Pancreas (tissue), 10 donors: ENCODE data around the gene PHF2. TPM values are rescaled to one million over a fixed set of nuclear protein-coding genes. Genes with fewer than 3 reads are reported as not detected.

Source experiments
- ATAC-seq, 4 donors: fragments of 200-7000 bp; cut with Tn5 transposase; one replicate each; pipeline versions ENCODE4 v1.8.0 to v1.9.1; 2020; ENCODE audit warnings: mild to moderate bottlenecking in 4 of 4, moderate library complexity in 4 of 4
- DNase-seq, 6 donors: peaks; one replicate each; pipeline ENCODE4 v3.0.0-alpha.2; 2020
- FAIRE-seq: peaks from 2 replicates; lab custom pipeline; 2012; peaks lifted over from hg19 to GRCh38; lab: Jason Lieb, UNC
- H3K27ac ChIP-seq, 4 donors: fragments of 200-600 bp; sonication (generic); 1 replicate in 3 of 4; 2 replicates in 1 of 4; pipeline versions ENCODE4 v1.5.0 to v1.8.0; 2020
- H3K27me3 ChIP-seq, 4 donors: fragments of 200-600 bp; one replicate each; pipeline ENCODE4 v1.8.0; 2021
- H3K36me3 ChIP-seq, 3 donors: fragments of 200-600 bp; sonication (generic) in 1 of 3; one replicate each; pipeline versions ENCODE4 v1.5.0 to v1.8.0; 2020 to 2021
- H3K4me1 ChIP-seq, 3 donors: fragments of 200-600 bp; one replicate each; pipeline ENCODE4 v1.8.0; 2021
- H3K4me3 ChIP-seq, 4 donors: fragments of 200-600 bp; sonication (generic) in 2 of 4; one replicate each; pipeline versions ENCODE4 v1.5.0 to v1.8.0; 2020 to 2021
- H3K9me3 ChIP-seq, 4 donors: fragments of 200-600 bp; one replicate each; pipeline ENCODE4 v1.8.0; 2021
- WGBS, 2 donors: extraction: QIAGEN DNeasy Blood & Tissue Kit; methylation state at CpG; one replicate each; pipeline ENCODE4 v1.1.7; 2013; 5-methylcytosine and 5-hydroxymethylcytosine counted together
- intact Hi-C, 3 donors: fragments of 100-400 bp; cut with DNase I; formaldehyde crosslinking; loops; one replicate each; pipeline versions ENCODE4 v1.11.1 to v1.14.2; 2022
- polyA plus RNA-seq, 2 donors: library from polyadenylated mRNA; stranded (reverse); fragments of 200-250 nt; gene quantifications; one replicate each; pipeline ENCODE4 v1.2.3, GENCODE V29; 2013
- total RNA-seq, 6 donors: library from RNA; stranded (reverse); fragmentation: NEBNext Ultra II Directional in 4 of 6; extraction: Animal tissue kit (Norgen Biotek cat#: 25700) in 4 of 6; gene quantifications; one replicate each; pipeline versions ENCODE4 v1.2.1 to v1.2.4, GENCODE V29; 2021 to 2023
- TF ChIP-seq, protein P1 (sequence below), 4 donors: fragments of 200-600 bp; sonication (generic) in 3 of 4; IDR thresholded peaks; one replicate each; pipeline versions ENCODE4 v1.5.0 to v1.8.0; 2021; ENCODE audit warnings: antibody characterized with exemption in 4 of 4
- donor health status: healthy with polysubstance abuse.
- donor health status: DM: no; HTN: no; CAD: no; lungs with moderate emphysema.
- donor health status: DM: no; HTN: no; CAD: no.
- donor health status: control.
- donor health status: control.
- donor health status: Bipolar disorder and iron deficiency.
- donor health status: DM: yes; HTN: yes; CAD: no.
- donor health status: DM: no; HTN: no; CAD: no.
- donor health status: DM: no; HTN: no; CAD: no.
- donor health status: DM: yes; HTN: yes; CAD: no.

The PHF2 gene
- total and polyA plus RNA-seq, 8 donors = 10.8 to 24.8 (median 12.7) TPM

DNA sequence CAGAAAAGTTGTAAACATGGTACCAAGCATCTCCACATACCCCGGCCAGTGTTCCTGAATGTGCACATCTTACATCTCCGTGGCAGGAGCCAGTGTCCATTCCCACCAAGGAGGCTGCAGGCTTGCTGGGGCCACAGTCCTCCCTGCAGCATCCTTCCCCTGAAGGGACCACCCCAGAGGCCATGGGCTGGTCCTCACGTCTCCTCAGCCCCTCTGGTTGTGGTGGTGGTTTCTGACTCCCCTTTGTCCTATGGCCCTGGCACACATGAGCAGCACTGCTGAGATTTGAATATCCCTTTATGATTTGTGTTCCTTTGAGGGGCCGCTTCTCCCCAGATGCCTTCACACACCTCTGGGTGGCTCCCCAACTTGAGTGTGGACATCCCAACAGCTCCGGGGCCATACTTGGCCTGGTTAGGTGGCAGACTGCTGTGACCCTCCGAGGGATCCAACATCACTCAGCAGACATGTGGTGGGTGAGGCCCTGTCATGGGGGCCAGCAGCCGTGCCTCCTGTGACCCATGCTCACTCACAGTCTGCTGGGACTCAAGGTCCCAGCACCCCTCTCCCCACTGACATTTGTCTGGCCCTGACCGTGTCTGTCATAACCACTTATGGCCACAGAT lies 14.3 kb downstream of the PHF2 start:
- no peak for FAIRE-seq
- H3K4me3 ChIP-seq = no peak overlapping the region
- no peaks in the 10 kb centered on the region for H3K36me3 ChIP-seq
- no peaks in the 10 kb centered on the region for H3K27me3 ChIP-seq
- ATAC-seq = no peak
- no peak overlapping the region for H3K27ac ChIP-seq
- WGBS, 2 donors = 80 to 86% methylated on average over 8 of the region's 8 CpGs
- intact Hi-C loops = no loop called here
- no peaks in the 10 kb centered on the region for H3K9me3 ChIP-seq
- DNase-seq = peak in 1 of 6 donors; percentile 47
- TF ChIP-seq, protein P1, sequence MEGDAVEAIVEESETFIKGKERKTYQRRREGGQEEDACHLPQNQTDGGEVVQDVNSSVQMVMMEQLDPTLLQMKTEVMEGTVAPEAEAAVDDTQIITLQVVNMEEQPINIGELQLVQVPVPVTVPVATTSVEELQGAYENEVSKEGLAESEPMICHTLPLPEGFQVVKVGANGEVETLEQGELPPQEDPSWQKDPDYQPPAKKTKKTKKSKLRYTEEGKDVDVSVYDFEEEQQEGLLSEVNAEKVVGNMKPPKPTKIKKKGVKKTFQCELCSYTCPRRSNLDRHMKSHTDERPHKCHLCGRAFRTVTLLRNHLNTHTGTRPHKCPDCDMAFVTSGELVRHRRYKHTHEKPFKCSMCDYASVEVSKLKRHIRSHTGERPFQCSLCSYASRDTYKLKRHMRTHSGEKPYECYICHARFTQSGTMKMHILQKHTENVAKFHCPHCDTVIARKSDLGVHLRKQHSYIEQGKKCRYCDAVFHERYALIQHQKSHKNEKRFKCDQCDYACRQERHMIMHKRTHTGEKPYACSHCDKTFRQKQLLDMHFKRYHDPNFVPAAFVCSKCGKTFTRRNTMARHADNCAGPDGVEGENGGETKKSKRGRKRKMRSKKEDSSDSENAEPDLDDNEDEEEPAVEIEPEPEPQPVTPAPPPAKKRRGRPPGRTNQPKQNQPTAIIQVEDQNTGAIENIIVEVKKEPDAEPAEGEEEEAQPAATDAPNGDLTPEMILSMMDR (IDR thresholded peaks at IDR 0.05) = no peak
- H3K4me1 ChIP-seq = peaks cover 14 to 26% (median 16%) of the 10 kb centered on the region in 3 donors

DNA sequence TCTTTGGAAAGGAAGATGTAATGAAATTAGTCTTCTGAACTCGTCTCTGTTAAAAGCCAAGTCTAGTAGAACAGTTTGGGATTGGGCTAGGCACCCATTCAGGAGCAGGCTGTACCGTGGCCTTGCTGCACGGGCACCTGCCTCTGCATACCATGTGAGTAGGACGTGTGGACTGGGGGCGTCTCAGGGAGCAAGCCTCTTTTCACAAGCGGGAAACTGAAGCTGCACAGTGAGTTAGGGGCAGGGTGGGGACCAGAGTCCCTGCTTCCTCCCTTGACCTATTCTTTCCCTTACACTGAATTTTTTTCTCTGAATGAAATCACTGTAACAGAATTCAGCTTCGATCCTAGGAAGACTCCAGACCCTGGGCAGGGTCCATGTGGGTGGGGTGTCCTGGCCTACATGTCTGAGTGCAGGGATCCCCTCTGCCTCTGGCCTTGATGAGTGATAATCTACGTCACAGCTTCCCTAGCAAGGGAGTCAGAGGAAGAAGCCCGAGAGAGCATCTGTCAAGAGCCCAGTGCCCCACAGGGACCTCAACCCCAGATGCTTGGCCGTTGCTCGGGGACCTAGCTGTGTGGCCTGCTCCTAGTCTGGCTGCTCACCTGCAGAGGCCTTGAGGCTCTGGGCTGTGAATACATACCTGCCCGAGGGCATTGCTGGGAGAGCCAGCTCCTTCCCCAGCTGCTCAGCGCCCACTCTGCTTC lies 15.1 kb downstream of the PHF2 start:
- intact Hi-C loops = no loop called here
- FAIRE-seq (no peak), DNase-seq (peak in 1 of 6 donors; percentile 56), ATAC-seq (peak in 3 of 4 donors; percentile 17 to 34 (median 25))
- H3K4me3 ChIP-seq = no peak overlapping the region
- H3K9me3 ChIP-seq = no peaks in the 10 kb centered on the region
- no peaks in the 10 kb centered on the region for H3K36me3 ChIP-seq
- 58 to 64% methylated on average over 13 of the region's 13 CpGs for WGBS, 2 donors
- no peak overlapping the region for H3K27ac ChIP-seq
- TF ChIP-seq, protein P1 (IDR thresholded peaks at IDR 0.05) = no peak
- peaks cover 14 to 26% (median 16%) of the 10 kb centered on the region in 3 donors for H3K4me1 ChIP-seq
- H3K27me3 ChIP-seq = no peaks in the 10 kb centered on the region

DNA sequence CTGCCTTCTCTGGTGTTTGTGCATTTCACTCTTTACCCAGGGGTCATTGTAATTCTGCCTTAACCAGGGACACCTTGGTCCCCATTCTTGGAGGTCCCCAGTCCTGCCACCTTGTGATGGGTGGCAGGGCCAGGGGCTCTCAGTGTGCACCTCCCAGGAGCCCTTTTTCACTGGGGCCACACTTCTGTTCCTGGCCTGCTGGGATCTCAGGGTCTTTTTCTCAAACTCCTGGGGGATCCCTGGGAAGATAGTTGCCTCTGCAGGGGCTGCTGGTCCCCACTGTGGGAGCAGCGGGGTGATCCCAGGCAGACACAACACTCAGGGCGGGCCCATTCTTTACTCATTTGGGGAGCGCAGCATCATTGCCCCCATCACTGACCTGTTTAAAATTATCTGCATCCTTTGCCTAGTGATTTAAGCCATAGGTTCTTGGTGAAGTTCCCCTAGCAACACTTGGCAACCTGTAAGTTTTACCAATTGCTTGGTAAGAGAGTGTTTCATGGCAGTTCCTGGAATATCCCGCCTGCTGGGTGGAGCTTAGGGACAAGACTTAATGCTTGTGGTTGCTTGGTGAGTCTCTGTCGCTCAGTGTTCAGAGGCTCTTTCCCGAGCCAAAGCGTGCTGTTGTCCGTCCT lies 15.7 kb downstream of the PHF2 start:
- no peak overlapping the region for H3K4me3 ChIP-seq
- FAIRE-seq = no peak
- TF ChIP-seq, protein P1 (IDR thresholded peaks at IDR 0.05) = no peak
- H3K9me3 ChIP-seq = no peaks in the 10 kb centered on the region
- ATAC-seq = peak in 3 of 4 donors; percentile 3 to 29 (median 9)
- H3K36me3 ChIP-seq = no peaks in the 10 kb centered on the region
- no peak overlapping the region for H3K27ac ChIP-seq
- H3K27me3 ChIP-seq = no peaks in the 10 kb centered on the region
- peaks cover 14 to 26% (median 16%) of the 10 kb centered on the region in 3 donors for H3K4me1 ChIP-seq
- intact Hi-C loops = no loop called here
- 95% methylated on average over 8 of the region's 8 CpGs for WGBS, 2 donors
- no peak for DNase-seq

DNA sequence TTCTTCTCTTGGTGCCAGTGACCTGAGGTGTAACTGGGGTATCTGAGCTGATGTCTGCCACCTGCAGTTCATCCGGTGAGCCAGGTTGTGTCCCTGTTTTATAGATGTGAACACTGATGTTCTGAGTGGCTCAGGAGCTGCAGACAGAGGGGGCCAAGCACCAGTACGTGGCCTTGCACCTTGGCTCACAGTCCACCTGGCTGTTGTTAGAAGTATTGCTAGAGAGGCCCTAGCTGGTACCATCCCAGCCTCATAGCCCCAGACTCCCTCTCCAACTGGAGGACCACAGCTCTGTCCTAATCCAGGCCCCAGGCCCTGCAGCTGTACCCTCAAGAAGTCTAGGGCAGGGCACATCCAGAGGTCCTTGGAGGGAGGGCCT lies 16.2 kb downstream of the PHF2 start:
- Histone ChIP-seq H3K9me3 (no peaks in the 10 kb centered on the region), H3K27me3 (no peaks in the 10 kb centered on the region), H3K4me3 (no peak overlapping the region), H3K4me1 (peaks cover 14 to 26% (median 16%) of the 10 kb centered on the region in 3 donors), H3K27ac (no peak overlapping the region), H3K36me3 (no peaks in the 10 kb centered on the region)
- 57 to 63% methylated on average over 2 of the region's 2 CpGs for WGBS, 2 donors
- intact Hi-C loops = no loop called here
- DNase-seq (peak in 1 of 6 donors; percentile 33), FAIRE-seq (no peak), ATAC-seq (peak in 3 of 4 donors; percentile 29 to 55 (median 41))
- TF ChIP-seq, protein P1 (IDR thresholded peaks at IDR 0.05) = no peak
